Smooth muscle cell (in vitro differentiated cells): Measurements from ENCODE around the gene PRXL2A. TPM values are rescaled to one million over a fixed set of nuclear protein-coding genes. Genes with fewer than 3 reads are reported as not detected.

ENCODE experiments used
- DNase-seq: peaks from one replicate; lab custom pipeline; 2025; ENCODE audit not compliant: unreplicated experiment; lab: John Stamatoyannopoulos, UW
- H2AFZ ChIP-seq: fragments of 200-600 bp; sonication (generic); 2 replicates; pipeline ENCODE4 v1.6.0; 2016; ENCODE audit warnings: antibody characterized with exemption, low read depth, mild to moderate bottlenecking
- H3F3A ChIP-seq: fragments of 200-600 bp; sonication (generic); 2 replicates; pipeline ENCODE4 v1.6.0; 2017; ENCODE audit warnings: antibody characterized with exemption, low read depth
- H3K27ac ChIP-seq: fragments of 200-600 bp; sonication (generic); 2 replicates; pipeline ENCODE4 v1.5.1; 2016; ENCODE audit warnings: low read depth, mild to moderate bottlenecking
- H3K27me3 ChIP-seq: fragments of 200-600 bp; sonication (generic); 2 replicates; pipeline ENCODE4 v1.6.1; 2016; ENCODE audit warnings: low read depth, mild to moderate bottlenecking
- H3K36me3 ChIP-seq: fragments of 200-600 bp; sonication (generic); 2 replicates; pipeline ENCODE4 v1.5.1; 2016; ENCODE audit warnings: low read depth
- H3K4me1 ChIP-seq: fragments of 200-600 bp; sonication (generic); 2 replicates; pipeline ENCODE4 v1.5.1; 2016; ENCODE audit warnings: low read depth
- H3K4me2 ChIP-seq: fragments of 200-600 bp; sonication (generic); 2 replicates; pipeline ENCODE4 v1.6.0; 2016; ENCODE audit warnings: mild to moderate bottlenecking
- H3K4me3 ChIP-seq: fragments of 200-600 bp; sonication (generic); 2 replicates; pipeline ENCODE4 v1.5.1; 2016; ENCODE audit warnings: mild to moderate bottlenecking
- H3K79me2 ChIP-seq: fragments of 200-600 bp; sonication (generic); 2 replicates; pipeline ENCODE4 v1.6.0; 2016; ENCODE audit warnings: low read depth, mild to moderate bottlenecking
- H3K9ac ChIP-seq: fragments of 200-600 bp; sonication (generic); 2 replicates; pipeline ENCODE4 v1.6.0; 2016; ENCODE audit warnings: low read depth
- H3K9me3 ChIP-seq: fragments of 200-600 bp; sonication (generic); replicated peaks from 2 replicates; pipeline ENCODE4 v1.5.1; 2016; ENCODE audit warnings: low read depth
- H4K20me1 ChIP-seq: fragments of 200-600 bp; sonication (generic); 2 replicates; pipeline ENCODE4 v1.6.0; 2016; ENCODE audit warnings: low read depth
- WGBS: methylation state at CpG from one replicate; pipeline ENCODE4 v1.1.7; 2016; ENCODE audit warnings: low lambda C conversion rate; 5-methylcytosine and 5-hydroxymethylcytosine counted together
- polyA plus RNA-seq: library from polyadenylated mRNA; unstranded; fragments of >200 nt; fragmentation: Nextera tagmentation; extraction: Ambion mirVana; gene quantifications from 2 replicates; pipeline ENCODE4 v1.2.1, GENCODE V29; 2016
- total RNA-seq: library from RNA; depleted of rRNA; stranded (reverse); fragments of >200 nt; gene quantifications from 2 replicates; pipeline ENCODE4 v1.2.3, GENCODE V29; 2014
- TF ChIP-seq, protein P1 (sequence below): fragments of 200-600 bp; sonication (generic); IDR thresholded peaks from 2 replicates; pipeline ENCODE4 v1.5.1; 2017; ENCODE audit warnings: borderline replicate concordance, mild to moderate bottlenecking, antibody characterized with exemption; ENCODE audit not compliant: insufficient read depth, poor library complexity, severe bottlenecking

The PRXL2A gene
- total and polyA plus RNA-seq, 2 experiments from 2014 or later = 28.8 to 80.0 TPM

DNA sequence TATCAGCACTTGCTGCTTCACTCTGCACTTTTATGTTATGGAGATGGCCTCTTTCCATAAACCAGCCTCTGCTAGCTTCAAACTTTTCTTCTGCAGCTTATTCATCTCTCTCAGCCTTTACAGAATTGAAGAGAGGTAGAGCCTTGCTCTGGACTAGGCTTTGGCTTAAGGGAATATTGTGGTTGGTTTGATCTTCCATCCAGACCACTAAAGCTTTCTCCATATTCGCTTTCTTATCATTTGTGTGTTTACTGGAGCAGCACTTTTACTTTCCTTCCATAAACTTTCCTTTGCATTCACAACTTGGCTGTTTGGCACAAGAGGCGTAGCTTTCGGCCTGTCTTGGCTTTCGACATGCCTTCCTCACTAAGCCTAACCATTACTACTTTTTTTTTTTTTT, 28.2 kb upstream of the PRXL2A start:
- no peak for DNase-seq
- 53% methylated on average over 4 of the region's 4 CpGs for WGBS
- Histone ChIP-seq H3K27ac (no peak overlapping the region), H4K20me1 (no peaks in the 10 kb centered on the region), H3K79me2 (no peaks in the 10 kb centered on the region), H3K9ac (no peak overlapping the region), H3K4me1 (no peaks in the 10 kb centered on the region), H3K4me3 (no peak overlapping the region), H2AFZ (no peak overlapping the region), H3F3A (no peaks in the 10 kb centered on the region), H3K36me3 (no peaks in the 10 kb centered on the region), H3K27me3 (no peaks in the 10 kb centered on the region), H3K4me2 (no peak overlapping the region), H3K9me3 (no peaks in the 10 kb centered on the region)
- TF ChIP-seq, protein P1, sequence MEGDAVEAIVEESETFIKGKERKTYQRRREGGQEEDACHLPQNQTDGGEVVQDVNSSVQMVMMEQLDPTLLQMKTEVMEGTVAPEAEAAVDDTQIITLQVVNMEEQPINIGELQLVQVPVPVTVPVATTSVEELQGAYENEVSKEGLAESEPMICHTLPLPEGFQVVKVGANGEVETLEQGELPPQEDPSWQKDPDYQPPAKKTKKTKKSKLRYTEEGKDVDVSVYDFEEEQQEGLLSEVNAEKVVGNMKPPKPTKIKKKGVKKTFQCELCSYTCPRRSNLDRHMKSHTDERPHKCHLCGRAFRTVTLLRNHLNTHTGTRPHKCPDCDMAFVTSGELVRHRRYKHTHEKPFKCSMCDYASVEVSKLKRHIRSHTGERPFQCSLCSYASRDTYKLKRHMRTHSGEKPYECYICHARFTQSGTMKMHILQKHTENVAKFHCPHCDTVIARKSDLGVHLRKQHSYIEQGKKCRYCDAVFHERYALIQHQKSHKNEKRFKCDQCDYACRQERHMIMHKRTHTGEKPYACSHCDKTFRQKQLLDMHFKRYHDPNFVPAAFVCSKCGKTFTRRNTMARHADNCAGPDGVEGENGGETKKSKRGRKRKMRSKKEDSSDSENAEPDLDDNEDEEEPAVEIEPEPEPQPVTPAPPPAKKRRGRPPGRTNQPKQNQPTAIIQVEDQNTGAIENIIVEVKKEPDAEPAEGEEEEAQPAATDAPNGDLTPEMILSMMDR = no peak

DNA sequence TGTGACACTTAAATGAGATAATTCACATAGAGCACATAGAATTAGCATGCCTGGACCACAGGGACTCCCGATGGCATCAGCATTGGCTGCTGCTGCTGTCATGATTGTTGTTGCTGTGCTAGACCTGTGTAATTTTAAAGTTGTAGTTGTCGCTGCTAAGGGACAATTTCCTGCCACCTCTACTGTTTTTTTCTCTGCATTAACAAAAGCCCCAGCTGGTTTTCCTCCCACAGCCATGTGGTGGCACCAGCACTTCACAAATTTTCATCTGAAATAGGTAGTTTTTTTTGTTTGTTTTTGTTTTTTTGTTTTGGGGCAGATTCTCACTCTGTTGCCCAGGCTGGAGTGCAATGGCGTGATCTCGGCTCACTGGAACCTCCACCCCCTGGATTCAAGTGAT, 25.4 kb upstream of the PRXL2A start:
- TF ChIP-seq, protein P1 = peak; percentile 67
- DNase-seq = no peak
- Histone ChIP-seq H3K4me3 (no peak overlapping the region), H4K20me1 (no peaks in the 10 kb centered on the region), H3K4me2 (no peak overlapping the region), H3K27me3 (no peaks in the 10 kb centered on the region), H3K9me3 (no peaks in the 10 kb centered on the region), H3F3A (no peaks in the 10 kb centered on the region), H3K4me1 (no peaks in the 10 kb centered on the region), H2AFZ (no peak overlapping the region), H3K79me2 (no peaks in the 10 kb centered on the region), H3K9ac (no peak overlapping the region), H3K27ac (no peak overlapping the region), H3K36me3 (no peaks in the 10 kb centered on the region)
- 24% methylated on average over 4 of the region's 4 CpGs for WGBS

DNA sequence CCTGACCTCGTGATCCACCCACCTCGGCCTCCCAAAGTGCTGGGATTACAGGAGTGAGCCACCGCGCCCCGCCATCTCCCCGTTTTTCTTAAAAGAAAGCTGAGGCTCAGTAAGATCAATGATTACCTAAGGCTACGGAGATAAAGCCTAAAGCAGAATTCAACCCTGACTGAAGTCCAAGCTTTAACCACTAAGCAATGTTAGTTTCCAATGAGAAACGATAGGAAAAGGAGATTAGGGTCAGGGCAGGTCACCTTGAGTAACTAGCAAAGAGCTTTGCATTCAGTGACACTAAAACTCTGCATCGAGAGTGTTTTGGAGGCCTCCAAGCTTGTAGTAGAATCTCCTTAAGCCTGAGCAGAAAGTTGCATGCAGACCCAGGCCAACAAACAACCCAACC, 17.6 kb upstream of the PRXL2A start:
- 88% methylated on average over 9 of the region's 9 CpGs for WGBS

DNA sequence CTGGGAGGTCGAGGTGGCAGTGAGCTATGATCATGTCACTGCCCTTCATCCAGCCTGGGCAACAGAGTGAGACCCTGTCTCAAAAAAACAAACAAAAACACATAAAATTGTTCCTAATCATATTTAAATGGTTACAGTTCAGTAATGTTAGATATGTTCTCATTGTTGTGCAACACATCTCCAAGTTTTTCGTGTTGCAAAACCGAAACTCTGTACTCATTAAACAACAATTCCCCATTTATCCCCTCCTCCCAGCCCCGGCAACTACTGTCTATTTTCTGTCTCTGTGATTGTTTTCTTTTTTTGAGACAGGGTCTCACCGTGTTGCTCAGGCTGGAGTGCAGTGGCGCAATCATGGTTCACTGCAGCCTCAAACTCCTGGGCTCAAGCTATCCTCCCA, 16.1 kb upstream of the PRXL2A start:
- Histone ChIP-seq H3K27ac (no peak overlapping the region), H3F3A (no peaks in the 10 kb centered on the region), H3K4me1 (no peaks in the 10 kb centered on the region), H4K20me1 (no peaks in the 10 kb centered on the region), H3K9me3 (no peaks in the 10 kb centered on the region), H3K4me2 (no peak overlapping the region), H3K36me3 (no peaks in the 10 kb centered on the region), H3K27me3 (no peaks in the 10 kb centered on the region), H3K79me2 (no peaks in the 10 kb centered on the region), H3K9ac (no peak overlapping the region), H2AFZ (no peak overlapping the region), H3K4me3 (no peak overlapping the region)
- DNase-seq = no peak
- WGBS = 82% methylated on average over 6 of the region's 6 CpGs
- TF ChIP-seq, protein P1 = no peak

More for the DNA sequence above, 17.6 kb upstream of the PRXL2A start:
- H3K4me3 ChIP-seq = no peak overlapping the region
- no peaks in the 10 kb centered on the region for H3K79me2 ChIP-seq
- no peak for DNase-seq
- no peaks in the 10 kb centered on the region for H3K9me3 ChIP-seq
- TF ChIP-seq, protein P1 = no peak
- no peaks in the 10 kb centered on the region for H3K27me3 ChIP-seq
- no peak overlapping the region for H2AFZ ChIP-seq
- H4K20me1 ChIP-seq = no peaks in the 10 kb centered on the region
- no peak overlapping the region for H3K4me2 ChIP-seq
- H3K27ac ChIP-seq = no peak overlapping the region
- no peak overlapping the region for H3K9ac ChIP-seq
- no peaks in the 10 kb centered on the region for H3K4me1 ChIP-seq
- H3F3A ChIP-seq = no peaks in the 10 kb centered on the region
- H3K36me3 ChIP-seq = no peaks in the 10 kb centered on the region
